RPMI7951 (cell line): Measurements from ENCODE around the gene PCDHGB4. TPM values are rescaled to one million over a fixed set of nuclear protein-coding genes. Genes with fewer than 3 reads are reported as not detected.
"Not testable (repeated sequence)": the region's sequence is repeated elsewhere in the genome, so short reads cannot be mapped to it uniquely, and the experiment has no call there.

Experiments
- DNase-seq: peaks from one replicate; pipeline ENCODE4 v3.0.0-alpha.2; 2012; ENCODE audit warnings: low read depth
- total RNA-seq: library from RNA; depleted of rRNA; stranded (reverse); fragments of >200 nt; shearing (Covaris generic); gene quantifications from 2 replicates; pipeline ENCODE4 v1.2.3, GENCODE V29; 2014; rRNA removed

The PCDHGB4 gene
- total RNA-seq, 1 experiment from 2014 or later = 12.7 TPM

- no peak for DNase-seq
Measured at GRCh38 chr5:141427783-141428426, 40.4 kb downstream of the PCDHGB4 start.

- peak; percentile 88 for DNase-seq
Measured at GRCh38 chr5:141430332-141431113, 43.0 kb downstream of the PCDHGB4 start, which contains the start of gene PCDHGA12. Gene PCDHGA12 (plus strand): TSS chr5:141430507. CDS start chr5:141430760, 253 bp downstream.

DNA sequence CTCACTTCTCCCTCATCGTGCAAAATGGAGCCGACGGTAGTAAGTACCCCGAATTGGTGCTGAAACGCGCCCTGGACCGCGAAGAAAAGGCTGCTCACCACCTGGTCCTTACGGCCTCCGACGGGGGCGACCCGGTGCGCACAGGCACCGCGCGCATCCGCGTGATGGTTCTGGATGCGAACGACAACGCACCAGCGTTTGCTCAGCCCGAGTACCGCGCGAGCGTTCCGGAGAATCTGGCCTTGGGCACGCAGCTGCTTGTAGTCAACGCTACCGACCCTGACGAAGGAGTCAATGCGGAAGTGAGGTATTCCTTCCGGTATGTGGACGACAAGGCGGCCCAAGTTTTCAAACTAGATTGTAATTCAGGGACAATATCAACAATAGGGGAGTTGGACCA, 43.8 kb downstream of the PCDHGB4 start:
- peak; percentile 19 for DNase-seq

DNA sequence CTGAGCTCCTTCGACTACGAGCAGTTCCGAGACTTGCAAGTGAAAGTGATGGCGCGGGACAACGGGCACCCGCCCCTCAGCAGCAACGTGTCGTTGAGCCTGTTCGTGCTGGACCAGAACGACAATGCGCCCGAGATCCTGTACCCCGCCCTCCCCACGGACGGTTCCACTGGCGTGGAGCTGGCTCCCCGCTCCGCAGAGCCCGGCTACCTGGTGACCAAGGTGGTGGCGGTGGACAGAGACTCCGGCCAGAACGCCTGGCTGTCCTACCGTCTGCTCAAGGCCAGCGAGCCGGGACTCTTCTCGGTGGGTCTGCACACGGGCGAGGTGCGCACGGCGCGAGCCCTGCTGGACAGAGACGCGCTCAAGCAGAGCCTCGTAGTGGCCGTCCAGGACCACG, 44.8 kb downstream of the PCDHGB4 start:
- DNase-seq = not testable (repeated sequence)

GRCh38 chr5:141432726-141433125, 45.2 kb downstream of the PCDHGB4 start:
- DNase-seq = not testable (repeated sequence)

DNA sequence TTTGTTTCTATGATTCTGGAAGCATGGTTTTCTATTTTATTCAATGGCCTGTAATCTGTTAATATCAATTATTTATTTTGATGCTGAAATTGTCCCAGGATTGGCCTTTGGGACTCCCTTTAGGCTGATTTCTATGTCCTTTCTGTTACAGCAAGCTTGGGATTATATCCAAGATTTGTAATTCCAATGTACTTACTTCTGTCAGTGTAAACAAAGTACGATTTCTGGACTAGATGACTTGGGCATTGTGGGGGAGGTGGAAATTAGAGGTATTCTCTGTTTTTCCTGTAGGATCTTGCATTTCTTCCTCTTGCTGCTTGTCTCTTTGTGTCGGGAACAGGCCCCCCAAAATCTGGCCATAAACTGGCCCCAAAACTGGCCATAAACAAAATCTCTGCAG, 46.5 kb downstream of the PCDHGB4 start:
- no peak for DNase-seq

DNA sequence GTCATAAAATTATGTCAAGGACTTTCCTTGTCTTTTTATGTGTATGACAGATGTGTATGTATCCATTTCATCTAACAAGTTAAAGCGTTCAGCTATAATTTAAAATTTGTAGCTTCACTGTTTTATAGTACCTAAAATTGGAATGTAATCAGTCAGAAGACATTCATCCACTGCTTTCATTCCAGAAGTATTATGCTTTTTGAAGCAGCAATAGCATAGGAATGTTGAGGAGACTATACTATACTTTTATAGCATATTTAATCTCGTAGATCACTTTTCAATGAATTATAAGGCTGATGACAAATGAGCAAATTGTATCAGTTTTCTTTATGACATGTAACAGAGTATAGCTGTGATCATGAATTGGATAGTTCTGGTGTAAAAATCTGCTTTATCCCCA, 49.7 kb downstream of the PCDHGB4 start:
- no peak for DNase-seq

DNA sequence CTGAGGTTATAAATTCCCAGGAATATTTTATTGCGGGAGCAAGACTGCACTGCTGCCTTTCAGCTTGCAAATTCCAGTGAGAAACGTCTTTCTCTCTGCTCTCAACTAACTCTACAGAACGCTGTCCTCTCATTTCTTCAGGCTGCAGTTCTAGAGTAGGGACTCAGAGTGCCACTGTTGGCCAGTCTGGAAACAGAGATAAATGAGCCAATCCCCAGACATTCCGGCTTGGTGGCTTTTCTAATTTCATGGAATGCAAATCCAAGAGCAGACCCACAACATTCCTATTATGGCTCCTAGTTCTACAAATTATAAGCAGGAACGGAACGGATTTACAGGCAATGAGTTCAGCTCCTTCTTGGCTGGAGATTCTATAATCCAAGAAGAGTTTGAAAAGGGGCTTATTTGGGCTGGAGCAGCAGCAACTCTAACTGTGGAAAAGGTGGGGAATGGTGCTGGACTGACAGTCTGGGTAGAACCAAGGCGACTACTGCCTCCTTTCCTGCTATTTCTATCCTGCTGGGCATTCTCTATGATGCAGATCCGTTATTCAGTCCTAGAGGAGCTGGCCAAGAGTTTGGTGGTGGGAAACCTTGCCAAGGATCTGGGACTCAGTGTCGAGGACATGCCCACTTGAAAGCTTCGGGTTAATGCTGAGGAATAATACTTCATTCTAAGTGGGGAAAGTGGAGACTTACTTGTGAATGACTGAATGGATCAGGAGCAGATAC, 52.1 kb downstream of the PCDHGB4 start:
- peak; percentile 32 for DNase-seq

Other genes with a start within 250 kb of the PCDHGB4 start
- gene PCDHB6, start 237.6 kb upstream of the PCDHGB4 start, total RNA-seq = 0.20 and 0.24 TPM in 2 replicates
- gene PCDHB7, start 215.1 kb upstream of the PCDHGB4 start, total RNA-seq = 0.39 and 0.48 TPM in 2 replicates
- gene PCDHB8, start 209.9 kb upstream of the PCDHGB4 start, total RNA-seq = 0.10 and 0.12 TPM in 2 replicates
- 2.0 and 2.1 TPM in 2 replicates for gene PCDHB16, start 205.3 kb upstream of the PCDHGB4 start, total RNA-seq
- gene PCDHB9, start 200.5 kb upstream of the PCDHGB4 start, total RNA-seq = 0.10 and 0.24 TPM in 2 replicates
- gene PCDHB10, start 195.3 kb upstream of the PCDHGB4 start, total RNA-seq = 0.60 and 0.78 TPM in 2 replicates
- gene PCDHB11, start 188.1 kb upstream of the PCDHGB4 start, total RNA-seq = 0.12 and 0.20 TPM in 2 replicates
- gene PCDHB12, start 179.0 kb upstream of the PCDHGB4 start, total RNA-seq = 0.36 and 0.88 TPM in 2 replicates
- gene PCDHB13, start 173.8 kb upstream of the PCDHGB4 start, total RNA-seq = 2.5 and 2.6 TPM in 2 replicates
- 0.72 and 0.88 TPM in 2 replicates for gene PCDHB14, start 164.4 kb upstream of the PCDHGB4 start, total RNA-seq
- 1.6 and 2.0 TPM in 2 replicates for gene PCDHB15, start 142.3 kb upstream of the PCDHGB4 start, total RNA-seq
- 0.48 TPM in 1 of 2 replicates, not detected in the other for gene SLC25A2, start 83.6 kb upstream of the PCDHGB4 start, total RNA-seq
- gene TAF7, start 66.9 kb upstream of the PCDHGB4 start, total RNA-seq = 36.0 and 50.9 TPM in 2 replicates
- 3.3 and 3.7 TPM in 2 replicates for gene PCDHGA1, start 57.2 kb upstream of the PCDHGB4 start, total RNA-seq
- 6.8 and 7.0 TPM in 2 replicates for gene PCDHGA2, start 48.9 kb upstream of the PCDHGB4 start, total RNA-seq
- 0.12 and 0.39 TPM in 2 replicates for gene PCDHGA3, start 43.9 kb upstream of the PCDHGB4 start, total RNA-seq
- 10.6 and 10.9 TPM in 2 replicates for gene PCDHGB1, start 37.6 kb upstream of the PCDHGB4 start, total RNA-seq
- gene PCDHGA4, start 32.7 kb upstream of the PCDHGB4 start, total RNA-seq = 3.8 and 4.8 TPM in 2 replicates
- gene PCDHGB2, start 27.7 kb upstream of the PCDHGB4 start, total RNA-seq = 4.6 and 6.0 TPM in 2 replicates
- gene PCDHGA5, start 23.5 kb upstream of the PCDHGB4 start, total RNA-seq = 1.5 and 1.8 TPM in 2 replicates
- gene PCDHGB3, start 17.5 kb upstream of the PCDHGB4 start, total RNA-seq = 1.1 and 1.6 TPM in 2 replicates
- 1.3 and 1.8 TPM in 2 replicates for gene PCDHGA6, start 13.8 kb upstream of the PCDHGB4 start, total RNA-seq
- 4.6 and 5.5 TPM in 2 replicates for gene PCDHGA7, start 5.0 kb upstream of the PCDHGB4 start, total RNA-seq
- gene PCDHGA8, start 4.9 kb downstream of the PCDHGB4 start, total RNA-seq = 1.6 and 1.9 TPM in 2 replicates
- gene PCDHGB5, start 10.2 kb downstream of the PCDHGB4 start, total RNA-seq = 18.6 and 19.8 TPM in 2 replicates
- gene PCDHGA9, start 15.1 kb downstream of the PCDHGB4 start, total RNA-seq = 0.88 and 1.1 TPM in 2 replicates
- gene PCDHGB6, start 20.3 kb downstream of the PCDHGB4 start, total RNA-seq = 0.84 and 0.88 TPM in 2 replicates
- gene PCDHGA10, start 25.3 kb downstream of the PCDHGB4 start, total RNA-seq = 0.78 and 0.84 TPM in 2 replicates
- gene PCDHGB7, start 30.0 kb downstream of the PCDHGB4 start, total RNA-seq = 0.29 and 0.48 TPM in 2 replicates
- 7.0 and 8.1 TPM in 2 replicates for gene PCDHGA11, start 33.4 kb downstream of the PCDHGB4 start, total RNA-seq
- gene PCDHGA12, start 42.8 kb downstream of the PCDHGB4 start, total RNA-seq = 19.9 and 23.5 TPM in 2 replicates
- gene PCDHGC3, start 88.3 kb downstream of the PCDHGB4 start, total RNA-seq = 75.6 and 81.8 TPM in 2 replicates
- gene PCDHGC4, start 97.3 kb downstream of the PCDHGB4 start, total RNA-seq = 0.78 and 1.1 TPM in 2 replicates
- gene PCDHGC5, start 101.4 kb downstream of the PCDHGB4 start, total RNA-seq = 1.1 and 1.2 TPM in 2 replicates
- gene DIAPH1, start 231.3 kb downstream of the PCDHGB4 start, total RNA-seq = 29.1 and 40.1 TPM in 2 replicates
- 43.9 and 52.4 TPM in 2 replicates for gene HDAC3, start 249.2 kb downstream of the PCDHGB4 start, total RNA-seq
- 2.8 and 5.2 TPM in 2 replicates for gene RELL2, start 249.3 kb downstream of the PCDHGB4 start, total RNA-seq